Hepatocyte (in vitro differentiated cells): ENCODE data around the gene SPON1.

Source experiments
- EZH2 ChIP-seq: fragments of 200-600 bp; sonication (generic); IDR thresholded peaks from 2 replicates; pipeline ENCODE4 v1.6.1; 2016; ENCODE audit warnings: antibody characterized with exemption, mild to moderate bottlenecking, borderline replicate concordance
- TF ChIP-seq, protein P1 (sequence below): fragments of 200-600 bp; sonication (generic); IDR thresholded peaks from 2 replicates; pipeline ENCODE4 v1.5.1; 2016; ENCODE audit warnings: antibody characterized with exemption, mild to moderate bottlenecking; ENCODE audit not compliant: poor library complexity

DNA sequence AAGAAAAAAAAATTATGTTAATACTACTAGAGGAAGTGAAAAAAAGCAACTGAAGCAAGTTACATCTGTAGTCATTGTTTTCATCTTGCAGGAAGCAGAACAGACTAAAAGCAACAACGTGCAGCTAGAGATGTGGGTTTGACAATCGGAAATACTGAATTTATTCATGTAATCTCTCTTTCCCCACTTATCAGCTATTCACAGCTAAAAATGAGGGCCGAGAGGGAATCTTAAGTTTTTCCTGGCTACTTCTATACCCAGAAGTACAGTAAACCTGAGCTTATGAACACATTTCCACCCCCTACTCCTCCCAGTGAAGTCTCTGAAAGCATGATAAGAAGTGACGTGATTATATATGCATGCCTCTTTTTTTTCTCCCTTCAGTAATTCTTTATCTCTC, 116.5 kb downstream of the SPON1 start:
- TF ChIP-seq, protein P1, sequence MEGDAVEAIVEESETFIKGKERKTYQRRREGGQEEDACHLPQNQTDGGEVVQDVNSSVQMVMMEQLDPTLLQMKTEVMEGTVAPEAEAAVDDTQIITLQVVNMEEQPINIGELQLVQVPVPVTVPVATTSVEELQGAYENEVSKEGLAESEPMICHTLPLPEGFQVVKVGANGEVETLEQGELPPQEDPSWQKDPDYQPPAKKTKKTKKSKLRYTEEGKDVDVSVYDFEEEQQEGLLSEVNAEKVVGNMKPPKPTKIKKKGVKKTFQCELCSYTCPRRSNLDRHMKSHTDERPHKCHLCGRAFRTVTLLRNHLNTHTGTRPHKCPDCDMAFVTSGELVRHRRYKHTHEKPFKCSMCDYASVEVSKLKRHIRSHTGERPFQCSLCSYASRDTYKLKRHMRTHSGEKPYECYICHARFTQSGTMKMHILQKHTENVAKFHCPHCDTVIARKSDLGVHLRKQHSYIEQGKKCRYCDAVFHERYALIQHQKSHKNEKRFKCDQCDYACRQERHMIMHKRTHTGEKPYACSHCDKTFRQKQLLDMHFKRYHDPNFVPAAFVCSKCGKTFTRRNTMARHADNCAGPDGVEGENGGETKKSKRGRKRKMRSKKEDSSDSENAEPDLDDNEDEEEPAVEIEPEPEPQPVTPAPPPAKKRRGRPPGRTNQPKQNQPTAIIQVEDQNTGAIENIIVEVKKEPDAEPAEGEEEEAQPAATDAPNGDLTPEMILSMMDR: no peak
- TF ChIP-seq EZH2: no peak
